ENCODE measurements around the gene KIAA1217. TPM values are rescaled to one million over a fixed set of nuclear protein-coding genes. Genes with fewer than 3 reads are reported as not detected.

KIAA1217 gene
- polyA plus RNA-seq, 3 donors: not detected

GRCh38 chr10:24513155-24513554 is 304.2 kb downstream of the KIAA1217 start:
- no peaks in the 10 kb centered on the region for H3K36me3 ChIP-seq (replicated peaks in 1 of 2; ENCODE audit: control insufficient read depth in 1 of 2, insufficient read depth in 2 of 2, low read length in 2 of 2)
- no peaks in the 10 kb centered on the region for H3K4me1 Mint-ChIP-seq
- intact Hi-C loops (cut with micrococcal nuclease): loop anchor here in 1 of 2 donors (10.0 kb wide), 1 partner anchor 1358 kb away; no protein-coding TSS in a partner anchor

GRCh38 chr10:24515481-24515880 is 306.5 kb downstream of the KIAA1217 start:
- 100% methylated on average over 1 of the region's 2 CpGs for WGBS (ENCODE audit: insufficient coverage)
- Mint-ChIP-seq H3K9me3 (peaks cover 0 to 4% (median 0%) of the 10 kb centered on the region in 7 donors), H3K36me3 (no peaks in the 10 kb centered on the region), H3K4me1 (peaks cover 2% of the 10 kb centered on the region), H3K27me3 (ENCODE audit: low read depth in 3 of 3) (peaks cover 4 to 11% (median 9%) of the 10 kb centered on the region in 3 donors), H3K27ac (no peak overlapping the region), H3K4me3 (no peak overlapping the region)
- Histone ChIP-seq H3K4me1 (ENCODE audit: control insufficient read depth in 1 of 2, insufficient read depth in 2 of 2, low read length in 2 of 2) (no peaks in the 10 kb centered on the region), H3K27ac (ENCODE audit: low read depth in 1 of 2, low read length in 2 of 2) (no peak overlapping the region), H4K20me1 (ENCODE audit: insufficient read depth, low read length) (no peaks in the 10 kb centered on the region), H3K27me3 (ENCODE audit: control insufficient read depth in 2 of 2, insufficient read depth in 2 of 2, low read length in 2 of 2) (no peaks in the 10 kb centered on the region), H3K9ac (ENCODE audit: insufficient read depth, low read length, poor library complexity, severe bottlenecking) (no peak overlapping the region), H3K79me2 (ENCODE audit: insufficient read depth, low read length) (no peaks in the 10 kb centered on the region), H3K36me3 (replicated peaks in 1 of 2; ENCODE audit: control insufficient read depth in 1 of 2, insufficient read depth in 2 of 2, low read length in 2 of 2) (no peaks in the 10 kb centered on the region), H2AFZ (ENCODE audit: insufficient read depth, low read depth, low read length, poor library complexity, severe bottlenecking) (no peak overlapping the region), H3K9me3 (replicated peaks in 1 of 2; ENCODE audit: control insufficient read depth in 1 of 2, insufficient read depth in 1 of 2, low read length in 2 of 2) (no peaks in the 10 kb centered on the region), H3K4me2 (replicated peaks; ENCODE audit: extremely low read depth, low read length, poor library complexity, severe bottlenecking) (no peak overlapping the region), H3K4me3 (replicated peaks in 1 of 3; ENCODE audit: low read depth in 2 of 3, low read length in 3 of 3) (no peak overlapping the region)
- intact Hi-C loops (cut with micrococcal nuclease): loop anchor here in 1 of 2 donors (10.0 kb wide), 1 partner anchor 1361 kb away; no protein-coding TSS in a partner anchor
- no peak for TF ChIP-seq CTCF (IDR thresholded peaks at IDR 0.05)
- no peak for DNase-seq

More at GRCh38 chr10:24513155-24513554, 304.2 kb downstream of the KIAA1217 start:
- Mint-ChIP-seq H3K9me3 (no peaks in the 10 kb centered on the region), H3K27ac (no peak overlapping the region), H3K27me3 (ENCODE audit: low read depth in 3 of 3) (peaks cover 0 to 6% (median 1%) of the 10 kb centered on the region in 3 donors), H3K36me3 (no peaks in the 10 kb centered on the region), H3K4me3 (no peak overlapping the region)
- no peaks in the 10 kb centered on the region for H4K20me1 ChIP-seq (ENCODE audit: insufficient read depth, low read length)
- no peaks in the 10 kb centered on the region for H3K79me2 ChIP-seq (ENCODE audit: insufficient read depth, low read length)
- H3K4me2 ChIP-seq (replicated peaks; ENCODE audit: extremely low read depth, low read length, poor library complexity, severe bottlenecking): no peak overlapping the region
- 88% methylated on average over 8 of the region's 9 CpGs for WGBS (ENCODE audit: insufficient coverage)
- H3K9ac ChIP-seq (ENCODE audit: insufficient read depth, low read length, poor library complexity, severe bottlenecking): no peak overlapping the region
- DNase-seq: no peak
- H3K9me3 ChIP-seq (replicated peaks in 1 of 2; ENCODE audit: control insufficient read depth in 1 of 2, insufficient read depth in 1 of 2, low read length in 2 of 2): no peaks in the 10 kb centered on the region
- no peaks in the 10 kb centered on the region for H3K27me3 ChIP-seq (ENCODE audit: control insufficient read depth in 2 of 2, insufficient read depth in 2 of 2, low read length in 2 of 2)
- no peak overlapping the region for H3K4me3 ChIP-seq (replicated peaks in 1 of 3; ENCODE audit: low read depth in 2 of 3, low read length in 3 of 3)
- no peak overlapping the region for H3K27ac ChIP-seq (ENCODE audit: low read depth in 1 of 2, low read length in 2 of 2)
- no peak overlapping the region for H2AFZ ChIP-seq (ENCODE audit: insufficient read depth, low read depth, low read length, poor library complexity, severe bottlenecking)
- H3K4me1 ChIP-seq (ENCODE audit: control insufficient read depth in 1 of 2, insufficient read depth in 2 of 2, low read length in 2 of 2): no peaks in the 10 kb centered on the region
- no peak for TF ChIP-seq CTCF (IDR thresholded peaks at IDR 0.05)
